Tibial artery (tissue), 4 donors: ENCODE measurements around the gene ASXL2.

ENCODE experiments used
- DNase-seq, 2 donors: peaks; one replicate each; pipeline ENCODE4 v3.0.0-alpha.2; 2019
- H3K27ac ChIP-seq, 2 donors: fragments of 200-600 bp; sonication (generic) in 1 of 2; 1 replicate in 1 of 2; 2 replicates in 1 of 2; pipeline ENCODE4 v1.5.1; 2018 to 2019; ENCODE audit warnings: mild to moderate bottlenecking in 1 of 2
- H3K27me3 ChIP-seq, 2 donors: fragments of 200-600 bp; sonication (generic) in 1 of 2; one replicate each; pipeline versions ENCODE4 v1.5.1 to v1.6.0; 2016 to 2019
- H3K36me3 ChIP-seq, 3 donors: fragments of 200-600 bp; sonication (generic) in 2 of 3; one replicate each; pipeline ENCODE4 v1.5.1; 2016 to 2019; ENCODE audit warnings: mild to moderate bottlenecking in 2 of 3
- H3K4me1 ChIP-seq, 4 donors: fragments of 200-600 bp; sonication (generic) in 2 of 4; 1 replicate in 3 of 4; 2 replicates in 1 of 4; pipeline ENCODE4 v1.5.1; 2016 to 2019
- H3K4me3 ChIP-seq, 2 donors: fragments of 200-600 bp; sonication (generic) in 1 of 2; 1 replicate in 1 of 2; 2 replicates in 1 of 2; pipeline ENCODE4 v1.5.1; 2018 to 2019; ENCODE audit warnings: mild to moderate bottlenecking in 2 of 2
- H3K9me3 ChIP-seq, 3 donors: fragments of 200-600 bp; sonication (generic) in 1 of 3; one replicate each; pipeline ENCODE4 v1.5.1; 2016 to 2019
- intact Hi-C: fragments of 100-400 bp; cut with DNase I; formaldehyde crosslinking; loops from one replicate; pipeline ENCODE4 v1.15.0; 2023; ENCODE audit warnings: low total_unique reads
- TF ChIP-seq, protein P1 (sequence below), 2 experiments: fragments of 200-600 bp in 1 of 2; fragments of 450-650 bp in 1 of 2; IDR thresholded peaks; one replicate each; pipeline ENCODE4 v1.5.1; 2017 to 2019; ENCODE audit warnings: antibody characterized with exemption in 2 of 2, mild to moderate bottlenecking in 1 of 2, moderate library complexity in 1 of 2

ASXL2 gene

DNA sequence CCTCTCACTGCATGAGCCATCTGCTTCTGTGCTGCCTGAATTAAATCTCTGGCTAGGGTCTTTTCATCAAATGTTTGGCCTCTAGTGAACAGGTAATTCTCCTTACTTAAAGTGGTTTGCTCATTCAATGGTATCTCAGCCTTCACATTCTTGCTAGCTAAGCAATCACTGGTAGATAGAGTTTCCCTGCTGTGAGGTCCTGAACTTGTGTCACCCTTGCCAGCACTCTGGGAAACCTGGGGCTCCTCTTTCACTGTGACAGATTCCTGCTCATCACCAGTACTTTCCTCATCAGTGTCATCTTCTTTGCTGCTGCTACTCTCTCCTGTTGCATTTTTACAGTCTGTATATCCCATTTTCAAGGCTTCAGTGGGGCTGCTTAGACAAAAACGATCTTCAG is 135.8 kb downstream of the ASXL2 start:
- intact Hi-C loops: no loop called here
- TF ChIP-seq, protein P1, sequence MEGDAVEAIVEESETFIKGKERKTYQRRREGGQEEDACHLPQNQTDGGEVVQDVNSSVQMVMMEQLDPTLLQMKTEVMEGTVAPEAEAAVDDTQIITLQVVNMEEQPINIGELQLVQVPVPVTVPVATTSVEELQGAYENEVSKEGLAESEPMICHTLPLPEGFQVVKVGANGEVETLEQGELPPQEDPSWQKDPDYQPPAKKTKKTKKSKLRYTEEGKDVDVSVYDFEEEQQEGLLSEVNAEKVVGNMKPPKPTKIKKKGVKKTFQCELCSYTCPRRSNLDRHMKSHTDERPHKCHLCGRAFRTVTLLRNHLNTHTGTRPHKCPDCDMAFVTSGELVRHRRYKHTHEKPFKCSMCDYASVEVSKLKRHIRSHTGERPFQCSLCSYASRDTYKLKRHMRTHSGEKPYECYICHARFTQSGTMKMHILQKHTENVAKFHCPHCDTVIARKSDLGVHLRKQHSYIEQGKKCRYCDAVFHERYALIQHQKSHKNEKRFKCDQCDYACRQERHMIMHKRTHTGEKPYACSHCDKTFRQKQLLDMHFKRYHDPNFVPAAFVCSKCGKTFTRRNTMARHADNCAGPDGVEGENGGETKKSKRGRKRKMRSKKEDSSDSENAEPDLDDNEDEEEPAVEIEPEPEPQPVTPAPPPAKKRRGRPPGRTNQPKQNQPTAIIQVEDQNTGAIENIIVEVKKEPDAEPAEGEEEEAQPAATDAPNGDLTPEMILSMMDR (IDR thresholded peaks at IDR 0.05): no peak
- Histone ChIP-seq H3K36me3 (peaks cover 21 to 38% (median 29%) of the 10 kb centered on the region in 3 donors), H3K27me3 (no peaks in the 10 kb centered on the region), H3K4me1 (no peaks in the 10 kb centered on the region), H3K27ac (no peak overlapping the region), H3K4me3 (no peak overlapping the region), H3K9me3 (no peaks in the 10 kb centered on the region)
- no peak for DNase-seq

DNA sequence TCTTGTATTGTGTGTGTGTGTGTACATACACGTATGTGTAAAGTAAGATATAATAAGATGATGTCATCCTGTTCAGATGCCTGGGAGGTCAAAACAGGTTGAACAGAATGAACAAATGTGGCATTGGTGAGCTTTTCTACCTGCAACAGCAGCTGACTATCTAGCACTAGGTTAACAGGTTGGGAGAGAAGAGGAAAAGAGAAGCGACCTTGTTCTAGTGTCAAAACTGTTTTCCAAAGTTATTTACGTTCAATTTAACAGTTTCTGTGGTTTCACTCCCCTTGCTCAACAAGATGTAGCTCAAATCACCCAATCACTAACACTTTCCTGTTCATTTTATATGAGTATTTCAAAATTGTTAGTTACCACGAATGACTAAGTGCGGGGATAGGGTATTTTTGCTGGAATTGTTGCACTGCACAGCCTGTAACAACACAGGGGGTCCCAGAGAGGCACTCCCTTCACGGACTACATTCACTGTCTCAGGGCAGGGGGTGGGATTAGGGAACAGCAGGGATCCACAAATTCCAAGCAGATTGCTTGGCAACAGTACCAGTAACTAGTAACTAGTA is 137.4 kb downstream of the ASXL2 start:
- Histone ChIP-seq H3K36me3 (peaks cover 17 to 38% (median 29%) of the 10 kb centered on the region in 3 donors), H3K27ac (no peak overlapping the region), H3K27me3 (no peaks in the 10 kb centered on the region), H3K4me3 (no peak overlapping the region), H3K4me1 (no peaks in the 10 kb centered on the region), H3K9me3 (no peaks in the 10 kb centered on the region)
- no peak for DNase-seq
- TF ChIP-seq, protein P1 (IDR thresholded peaks at IDR 0.05): no peak
- intact Hi-C loops: no loop called here

DNA sequence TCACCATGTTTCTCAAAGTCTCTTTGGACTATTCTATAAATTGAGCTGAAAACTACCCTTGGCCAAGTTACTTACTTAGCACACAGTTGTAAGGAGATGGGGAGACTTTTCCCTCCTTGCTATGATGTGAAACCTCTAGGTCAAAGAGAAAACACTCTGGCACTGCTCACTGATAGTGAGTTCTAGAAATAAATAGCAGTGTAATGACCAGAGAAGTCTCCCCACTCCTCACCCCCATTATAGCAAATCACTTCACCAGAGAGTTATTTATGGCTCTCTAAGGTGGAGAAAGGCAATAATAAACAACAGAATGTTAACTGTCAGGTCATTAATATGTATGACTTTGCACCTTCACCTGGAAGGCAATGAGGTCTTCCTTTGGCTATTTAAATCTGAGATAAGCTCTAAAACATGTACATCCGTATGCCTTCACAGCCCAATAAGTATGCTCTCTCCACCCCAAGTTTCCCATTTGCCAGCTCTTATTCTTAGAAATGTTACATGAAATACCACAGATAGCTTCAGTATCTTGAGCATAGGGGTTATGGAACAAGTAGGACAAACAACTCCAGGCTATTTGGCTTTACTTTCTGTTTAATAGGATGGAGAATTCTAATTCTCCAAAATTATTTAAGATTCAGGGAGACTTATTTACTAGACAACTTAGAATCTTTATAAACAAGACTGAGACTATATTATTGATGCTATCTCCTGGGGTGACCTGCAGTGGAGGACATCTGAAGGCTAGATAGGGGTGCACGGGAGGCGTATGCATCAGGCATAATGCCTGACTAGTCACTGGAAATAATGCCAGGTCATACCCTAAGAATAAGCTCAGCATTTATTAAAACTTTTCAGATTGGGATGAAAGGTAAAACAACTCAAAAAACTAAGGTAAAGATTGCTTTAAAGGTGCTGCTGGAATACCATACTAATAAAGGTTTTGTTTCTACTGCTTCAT is 139.6 kb downstream of the ASXL2 start:
- H3K4me1 ChIP-seq: no peaks in the 10 kb centered on the region
- H3K9me3 ChIP-seq: no peaks in the 10 kb centered on the region
- H3K27me3 ChIP-seq: no peaks in the 10 kb centered on the region
- H3K4me3 ChIP-seq: no peak overlapping the region
- no peak overlapping the region for H3K27ac ChIP-seq
- no peak for DNase-seq
- TF ChIP-seq, protein P1 (IDR thresholded peaks at IDR 0.05): no peak
- intact Hi-C loops: no loop called here
- peaks cover 12 to 23% (median 18%) of the 10 kb centered on the region in 3 donors for H3K36me3 ChIP-seq

DNA sequence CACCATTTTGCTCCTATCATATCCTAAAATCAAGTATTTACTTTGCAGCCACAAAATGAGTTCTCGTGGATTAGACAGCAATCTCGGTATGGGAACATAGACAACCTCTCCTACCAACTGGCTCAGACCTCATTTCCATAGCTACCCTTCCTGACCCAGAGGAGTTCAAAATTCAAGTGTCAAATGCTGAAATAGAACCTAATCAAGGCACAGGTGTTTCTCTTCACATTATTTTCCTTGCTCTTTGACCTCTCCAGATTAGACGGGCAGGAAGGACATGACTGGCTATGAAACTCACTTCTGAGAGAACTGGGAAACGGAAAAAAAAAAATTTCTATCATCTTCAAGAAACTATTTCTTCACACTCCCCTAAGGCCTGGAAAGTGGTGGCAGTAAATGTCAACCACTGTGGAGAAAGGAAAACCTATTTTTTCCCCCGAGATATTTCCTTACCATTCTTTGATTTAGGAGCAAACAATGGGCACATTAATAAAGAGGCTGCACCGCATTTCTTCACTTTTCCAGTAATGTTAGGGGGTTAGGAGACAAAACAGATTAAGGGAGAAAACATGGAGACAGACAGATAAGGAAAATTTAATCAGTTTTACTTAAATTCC is 141.3 kb downstream of the ASXL2 start:
- TF ChIP-seq, protein P1 (IDR thresholded peaks at IDR 0.05): no peak
- no peak overlapping the region for H3K27ac ChIP-seq

DNA sequence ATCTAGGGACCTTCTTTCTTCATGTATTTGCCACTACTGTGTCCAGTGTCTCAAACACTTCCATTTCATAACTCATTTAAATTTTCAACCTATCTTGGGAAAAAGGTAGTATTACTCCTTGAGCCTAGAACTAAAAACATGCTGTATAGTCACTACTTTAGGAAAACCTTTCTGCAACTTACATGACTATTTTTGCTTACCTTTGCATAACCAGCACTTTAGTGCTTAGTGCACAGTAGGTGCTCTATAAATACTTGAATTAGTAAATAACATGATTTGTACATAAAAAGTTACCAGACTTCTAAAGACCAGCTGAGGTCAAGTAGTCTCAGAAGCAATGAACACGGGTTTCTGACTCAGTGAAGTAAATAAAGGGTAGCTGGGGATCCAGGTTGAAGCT is 142.5 kb downstream of the ASXL2 start:
- Histone ChIP-seq H3K9me3 (no peaks in the 10 kb centered on the region), H3K4me3 (no peak overlapping the region), H3K4me1 (no peaks in the 10 kb centered on the region), H3K27ac (no peak overlapping the region), H3K27me3 (no peaks in the 10 kb centered on the region), H3K36me3 (no peaks in the 10 kb centered on the region)
- TF ChIP-seq, protein P1 (IDR thresholded peaks at IDR 0.05): no peak
- intact Hi-C loops: no loop called here
- DNase-seq: no peak

More for the DNA sequence above, 141.3 kb downstream of the ASXL2 start:
- Histone ChIP-seq H3K9me3 (no peaks in the 10 kb centered on the region), H3K36me3 (peaks cover 0 to 6% (median 2%) of the 10 kb centered on the region in 3 donors), H3K4me3 (no peak overlapping the region), H3K4me1 (no peaks in the 10 kb centered on the region), H3K27me3 (no peaks in the 10 kb centered on the region)
- no peak for DNase-seq
- intact Hi-C loops: no loop called here
